HL-60 (cell line): ENCODE measurements around the gene GEN1.

Experiments used
- DNase-seq, 2 experiments: peaks; one replicate each; pipeline ENCODE4 v3.0.0-alpha.2; 2010 to 2020; ENCODE audit warnings: low read depth in 1 of 2, low spot score in 1 of 2
- H3K27ac ChIP-seq: fragments of 250-450 bp; sonication (Bioruptor Pico); replicated peaks from 2 replicates; pipeline ENCODE4 v1.5.1; 2020; ENCODE audit warnings: mild to moderate bottlenecking, moderate library complexity
- H3K27me3 ChIP-seq: fragments of 250-450 bp; sonication (Bioruptor Pico); 2 replicates; pipeline ENCODE4 v1.5.1; 2021; ENCODE audit warnings: mild to moderate bottlenecking, moderate library complexity; ENCODE audit not compliant: insufficient read depth, poor library complexity, severe bottlenecking
- H3K4me3 ChIP-seq: replicated peaks from 2 replicates; pipeline ENCODE4 v1.5.1; 2011; ENCODE audit warnings: mild to moderate bottlenecking, control low read depth, low read length; ENCODE audit not compliant: insufficient read depth
- CTCF ChIP-seq: IDR thresholded peaks from one replicate; pipeline ENCODE4 v1.5.1; 2011; ENCODE audit warnings: low read length, control low read depth, inconsistent platforms; ENCODE audit not compliant: insufficient read depth
- GABPA ChIP-seq: IDR thresholded peaks from 2 replicates; pipeline ENCODE4 v1.6.1; 2012; ENCODE audit warnings: low read depth
- POLR2AphosphoS5 ChIP-seq: IDR thresholded peaks from 2 replicates; pipeline ENCODE4 v1.6.1; 2012; ENCODE audit warnings: low read depth
- REST ChIP-seq: IDR thresholded peaks from 2 replicates; pipeline ENCODE4 v1.6.1; 2012; ENCODE audit warnings: low read depth; ENCODE audit not compliant: insufficient replicate concordance
- SPI1 ChIP-seq: IDR thresholded peaks from 2 replicates; pipeline ENCODE4 v1.6.1; 2012; ENCODE audit warnings: low read depth, mild to moderate bottlenecking, borderline replicate concordance

GEN1 gene

GRCh38 chr2:17749753-17750438 lies 4.0 kb upstream of the GEN1 start:
- DNase-seq, result no peak
- no peak for TF ChIP-seq POLR2AphosphoS5
- no peak for TF ChIP-seq SPI1
- no peak for TF ChIP-seq REST
- no peak for TF ChIP-seq GABPA
- TF ChIP-seq CTCF, result no peak

GRCh38 chr2:17752246-17752645 lies 1.7 kb upstream of the GEN1 start:
- no peak for TF ChIP-seq POLR2AphosphoS5
- no peak overlapping the region for H3K27ac ChIP-seq
- no peak for DNase-seq
- 0 out of 2 replicates have a peak overlapping the region, but pooled peaks have one; percentile 73 for H3K4me3 ChIP-seq
- no peaks in the 10 kb centered on the region for H3K27me3 ChIP-seq

More at GRCh38 chr2:17749753-17750438, 4.0 kb upstream of the GEN1 start:
- H3K27me3 ChIP-seq, result no peaks in the 10 kb centered on the region
- no peak overlapping the region for H3K27ac ChIP-seq
- no peak overlapping the region for H3K4me3 ChIP-seq

- no peaks in the 10 kb centered on the region for H3K27me3 ChIP-seq
- DNase-seq, result peak in 1 of 2 experiments; percentile 45
- H3K27ac ChIP-seq, result peak overlapping the region; percentile 99
- peak overlapping the region; percentile 73 for H3K4me3 ChIP-seq
- TF ChIP-seq SPI1 (no peak), POLR2AphosphoS5 (0 out of 2 replicates have a peak, but pooled peaks have one; percentile 10)
Measured at GRCh38 chr2:17752892-17753802, 791 bp upstream of the GEN1 start.

GRCh38 chr2:17754773-17755425 lies 961 bp downstream of the GEN1 start:
- Histone ChIP-seq H3K27me3 (no peaks in the 10 kb centered on the region), H3K27ac (peak overlapping the region; percentile 99), H3K4me3 (peak overlapping the region; percentile 73)
- TF ChIP-seq SPI1, result no peak
- TF ChIP-seq GABPA, result no peak
- TF ChIP-seq REST, result no peak
- TF ChIP-seq CTCF, result no peak
- TF ChIP-seq POLR2AphosphoS5, result no peak
- peak in 1 of 2 experiments; percentile 2 for DNase-seq
